ENCODE results near the gene RNF150. TPM values are rescaled to one million over a fixed set of nuclear protein-coding genes. Genes with fewer than 3 reads are reported as not detected.
"Not testable (repeated sequence)": the region's sequence is repeated elsewhere in the genome, so short reads cannot be mapped to it uniquely, and the experiment has no call there.

RNF150 gene
- total RNA-seq, 1 experiment from 2014 or later = 1.3 TPM

DNA sequence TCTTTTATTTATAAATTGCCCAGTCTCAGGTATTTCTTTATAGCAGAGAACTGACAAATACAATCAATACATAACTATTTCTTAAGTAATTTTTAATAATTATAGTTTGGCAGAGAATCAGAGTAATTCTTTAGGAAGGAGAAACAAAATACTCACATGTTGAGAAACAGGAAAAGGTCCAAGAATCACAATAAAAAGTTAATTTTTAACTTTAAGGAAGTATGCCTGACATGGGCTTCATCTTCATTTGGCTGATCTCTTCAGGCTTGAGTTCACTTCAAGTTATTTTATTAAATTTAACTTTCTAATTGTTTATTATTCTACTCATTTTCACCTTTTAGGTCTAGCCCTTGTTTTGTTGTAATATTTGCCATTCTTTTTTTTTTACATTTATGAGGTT, 36.1 kb upstream of the RNF150 start:
- no peaks in the 10 kb centered on the region for H3K4me1 ChIP-seq (ENCODE audit: control insufficient read depth, insufficient read depth, low read length)
- in situ Hi-C loops (cut with HindIII; ENCODE audit: low pct_unique_long_range_greater_than_20kb, low sequenced_read_pairs) (no loop called here), intact Hi-C loops (cut with micrococcal nuclease; ENCODE audit: unreplicated experiment) (no loop called here)
- ChIA-PET POLR2A (no interaction called here), CTCF (no interaction called here)
- BruUV-seq (replicated peaks) = no TSS peak
- H3K9me3 ChIP-seq (ENCODE audit: control insufficient read depth, insufficient read depth, low read depth, low read length) = no peaks in the 10 kb centered on the region
- TF ChIP-seq POLR2AphosphoS5 (IDR thresholded peaks at IDR 0.05; ENCODE audit: low read depth, low read length) (no peak), REST (IDR thresholded peaks at IDR 0.05; ENCODE audit: insufficient read depth in 1 of 2, low read depth in 2 of 2, low read length in 1 of 2) (no peak), TCF7L2 (IDR thresholded peaks at IDR 0.05; ENCODE audit: low read depth, low read length) (no peak), SIN3A (IDR thresholded peaks at IDR 0.05; ENCODE audit: borderline replicate concordance, insufficient read depth, low read depth, low read length) (no peak)
- TF ChIP-seq, protein P1, sequence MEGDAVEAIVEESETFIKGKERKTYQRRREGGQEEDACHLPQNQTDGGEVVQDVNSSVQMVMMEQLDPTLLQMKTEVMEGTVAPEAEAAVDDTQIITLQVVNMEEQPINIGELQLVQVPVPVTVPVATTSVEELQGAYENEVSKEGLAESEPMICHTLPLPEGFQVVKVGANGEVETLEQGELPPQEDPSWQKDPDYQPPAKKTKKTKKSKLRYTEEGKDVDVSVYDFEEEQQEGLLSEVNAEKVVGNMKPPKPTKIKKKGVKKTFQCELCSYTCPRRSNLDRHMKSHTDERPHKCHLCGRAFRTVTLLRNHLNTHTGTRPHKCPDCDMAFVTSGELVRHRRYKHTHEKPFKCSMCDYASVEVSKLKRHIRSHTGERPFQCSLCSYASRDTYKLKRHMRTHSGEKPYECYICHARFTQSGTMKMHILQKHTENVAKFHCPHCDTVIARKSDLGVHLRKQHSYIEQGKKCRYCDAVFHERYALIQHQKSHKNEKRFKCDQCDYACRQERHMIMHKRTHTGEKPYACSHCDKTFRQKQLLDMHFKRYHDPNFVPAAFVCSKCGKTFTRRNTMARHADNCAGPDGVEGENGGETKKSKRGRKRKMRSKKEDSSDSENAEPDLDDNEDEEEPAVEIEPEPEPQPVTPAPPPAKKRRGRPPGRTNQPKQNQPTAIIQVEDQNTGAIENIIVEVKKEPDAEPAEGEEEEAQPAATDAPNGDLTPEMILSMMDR (IDR thresholded peaks at IDR 0.05) = no peak
- H3K27me3 ChIP-seq (ENCODE audit: control insufficient read depth, insufficient read depth, low read length) = no peaks in the 10 kb centered on the region
- H3K27ac ChIP-seq (ENCODE audit: low read length) = no peak overlapping the region
- DNase-seq (ENCODE audit: low read depth, low spot score) (no peak), ATAC-seq (no peak)
- H3K4me3 ChIP-seq (ENCODE audit: low read depth in 2 of 2, low read length in 2 of 2) = no peak overlapping the region
- H3K36me3 ChIP-seq (ENCODE audit: control insufficient read depth, insufficient read depth, low read length) = no peaks in the 10 kb centered on the region

- H3K27me3 ChIP-seq (ENCODE audit: control insufficient read depth, insufficient read depth, low read length); DNase-seq (ENCODE audit: low read depth, low spot score); H3K9me3 ChIP-seq (ENCODE audit: control insufficient read depth, insufficient read depth, low read depth, low read length); H3K36me3 ChIP-seq (ENCODE audit: control insufficient read depth, insufficient read depth, low read length); POLR2A ChIA-PET; H3K4me3 ChIP-seq (ENCODE audit: low read depth in 2 of 2, low read length in 2 of 2); intact Hi-C loops (cut with micrococcal nuclease; ENCODE audit: unreplicated experiment); H3K4me1 ChIP-seq (ENCODE audit: control insufficient read depth, insufficient read depth, low read length); ATAC-seq; CTCF ChIA-PET; BruUV-seq (replicated peaks); H3K27ac ChIP-seq (ENCODE audit: low read length); in situ Hi-C loops (cut with HindIII; ENCODE audit: low pct_unique_long_range_greater_than_20kb, low sequenced_read_pairs): not testable (repeated sequence)
Measured at GRCh38 chr4:141165001-141165400, 31.7 kb upstream of the RNF150 start.

DNA sequence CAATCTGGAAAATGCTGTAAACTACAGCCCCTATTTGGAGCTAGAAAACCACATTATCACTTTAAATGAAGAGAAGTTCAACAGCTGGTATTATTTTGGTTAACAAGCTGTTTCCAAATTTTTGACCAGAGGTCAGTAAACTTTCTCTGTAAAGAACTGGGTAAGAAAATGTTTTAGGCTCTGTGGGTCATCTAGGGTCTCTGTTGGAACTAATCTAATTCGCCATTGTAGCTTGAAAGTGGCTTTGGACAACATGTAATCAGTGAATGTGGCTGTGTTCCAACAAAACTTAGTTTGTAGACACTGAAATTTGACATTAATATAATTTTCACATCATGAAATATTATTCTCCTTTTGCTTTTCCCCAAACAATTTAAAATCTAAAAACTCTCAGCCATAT, 25.8 kb upstream of the RNF150 start:
- no TSS peak for BruUV-seq (replicated peaks)
- no peak for ATAC-seq
- no peaks in the 10 kb centered on the region for H3K4me1 ChIP-seq (ENCODE audit: control insufficient read depth, insufficient read depth, low read length)
- TF ChIP-seq POLR2AphosphoS5 (IDR thresholded peaks at IDR 0.05; ENCODE audit: low read depth, low read length) = no peak
- no peak for TF ChIP-seq SIN3A (IDR thresholded peaks at IDR 0.05; ENCODE audit: borderline replicate concordance, insufficient read depth, low read depth, low read length)
- no peak for TF ChIP-seq TCF7L2 (IDR thresholded peaks at IDR 0.05; ENCODE audit: low read depth, low read length)
- TF ChIP-seq, protein P1 (IDR thresholded peaks at IDR 0.05) = no peak
- no peak for TF ChIP-seq REST (IDR thresholded peaks at IDR 0.05; ENCODE audit: insufficient read depth in 1 of 2, low read depth in 2 of 2, low read length in 1 of 2)
- intact Hi-C loops (cut with micrococcal nuclease; ENCODE audit: unreplicated experiment) (loop anchor here (10.0 kb wide), 1 partner anchor 146 kb away; no protein-coding TSS in a partner anchor), in situ Hi-C loops (cut with HindIII; ENCODE audit: low pct_unique_long_range_greater_than_20kb, low sequenced_read_pairs) (no loop called here)
- H3K27ac ChIP-seq (ENCODE audit: low read length) = no peak overlapping the region
- no peaks in the 10 kb centered on the region for H3K36me3 ChIP-seq (ENCODE audit: control insufficient read depth, insufficient read depth, low read length)
- ChIA-PET POLR2A (interaction anchor here (0.7 kb wide), 1 partner anchor 170 kb away, joined by 6 read pairs; no protein-coding TSS in a partner anchor), CTCF (no interaction called here)
- no peak for DNase-seq (ENCODE audit: low read depth, low spot score)
- no peaks in the 10 kb centered on the region for H3K27me3 ChIP-seq (ENCODE audit: control insufficient read depth, insufficient read depth, low read length)
- no peak overlapping the region for H3K4me3 ChIP-seq (ENCODE audit: low read depth in 2 of 2, low read length in 2 of 2)
- no peaks in the 10 kb centered on the region for H3K9me3 ChIP-seq (ENCODE audit: control insufficient read depth, insufficient read depth, low read depth, low read length)
